Stimulated activated CD4-positive, alpha-beta T cell treated with anti-CD3 and anti-CD28 coated beads, Interleukin-4, amount 100 ng/mL, for 1 hour (primary cell): Measurements from ENCODE around the gene LIPN.
A peak's percentile ranks its signal among the peaks of the same experiment; 100 is the strongest.
"Not testable (repeated sequence)": the region's sequence is repeated elsewhere in the genome, so short reads cannot be mapped to it uniquely, and the experiment has no call there.

ENCODE experiments used
- DNase-seq: peaks from one replicate; pipeline ENCODE4 v3.0.0-alpha.2; 2020

The LIPN gene

DNA sequence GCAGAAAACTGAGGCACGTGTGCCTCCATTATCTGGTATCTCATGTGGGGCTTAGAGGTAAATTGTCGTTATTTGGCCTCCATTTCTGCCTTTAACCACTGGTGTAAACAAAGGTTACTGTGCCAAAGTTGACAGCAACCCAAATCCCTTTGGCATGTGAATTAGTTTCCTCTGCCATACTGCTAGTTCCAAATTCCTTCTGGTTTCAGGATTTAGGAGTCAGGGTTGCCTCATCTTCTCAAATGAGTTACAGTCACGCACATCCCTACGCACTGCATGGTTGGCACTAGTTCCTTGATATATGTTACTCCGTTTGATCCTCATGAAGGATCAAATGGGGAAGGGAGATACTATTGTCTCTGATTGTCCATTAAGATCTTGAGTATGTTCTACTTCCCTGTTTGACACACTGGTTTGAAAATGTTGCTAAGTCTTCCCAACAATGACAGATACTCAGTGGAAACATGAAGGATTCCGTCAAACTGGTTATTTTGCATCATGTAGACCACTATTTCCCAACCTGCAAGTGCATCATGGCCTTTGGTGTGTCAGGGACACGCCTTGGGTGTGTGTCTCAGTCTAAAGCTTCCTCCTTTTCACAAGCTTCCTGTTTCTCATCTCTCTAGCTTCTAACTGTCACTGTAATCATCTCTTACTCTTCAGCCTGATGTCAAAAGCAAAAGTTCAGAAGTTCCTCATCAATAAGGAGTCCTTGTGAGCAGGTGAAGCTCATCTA is at the start of gene LIPN:
Gene LIPN (plus strand): TSS at position 655 of the 736 bp plus-strand sequence. CDS start 1,386 bp downstream, outside the sequence.
- DNase-seq, result no peak

GRCh38 chr10:88715517-88715916 is 44.3 kb upstream of the LIPN start:
- DNase-seq, result no peak

- no peak for DNase-seq
These were observed 38.4 kb upstream of the LIPN start for GRCh38 chr10:88721392-88721791.

DNA sequence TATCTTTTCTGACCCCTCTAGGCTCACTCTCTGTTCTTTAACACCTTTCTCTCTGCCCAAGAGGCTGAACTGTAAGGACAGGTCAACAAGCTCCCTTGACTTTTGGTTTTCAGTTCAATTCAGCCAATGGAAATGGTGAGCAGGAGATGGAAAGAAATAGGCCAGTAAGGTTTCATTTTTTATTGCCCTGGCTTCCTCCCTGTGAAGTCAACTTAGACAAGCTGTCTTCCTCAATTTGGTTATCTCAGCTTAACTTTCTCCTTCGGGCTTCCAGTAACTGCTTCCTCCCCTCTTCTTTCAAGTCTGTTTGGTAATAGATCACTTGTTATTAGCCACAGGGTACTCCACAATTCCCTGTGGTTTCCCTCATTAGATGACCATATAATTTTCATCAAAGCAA is 34.0 kb upstream of the LIPN start:
- DNase-seq, result no peak

DNA sequence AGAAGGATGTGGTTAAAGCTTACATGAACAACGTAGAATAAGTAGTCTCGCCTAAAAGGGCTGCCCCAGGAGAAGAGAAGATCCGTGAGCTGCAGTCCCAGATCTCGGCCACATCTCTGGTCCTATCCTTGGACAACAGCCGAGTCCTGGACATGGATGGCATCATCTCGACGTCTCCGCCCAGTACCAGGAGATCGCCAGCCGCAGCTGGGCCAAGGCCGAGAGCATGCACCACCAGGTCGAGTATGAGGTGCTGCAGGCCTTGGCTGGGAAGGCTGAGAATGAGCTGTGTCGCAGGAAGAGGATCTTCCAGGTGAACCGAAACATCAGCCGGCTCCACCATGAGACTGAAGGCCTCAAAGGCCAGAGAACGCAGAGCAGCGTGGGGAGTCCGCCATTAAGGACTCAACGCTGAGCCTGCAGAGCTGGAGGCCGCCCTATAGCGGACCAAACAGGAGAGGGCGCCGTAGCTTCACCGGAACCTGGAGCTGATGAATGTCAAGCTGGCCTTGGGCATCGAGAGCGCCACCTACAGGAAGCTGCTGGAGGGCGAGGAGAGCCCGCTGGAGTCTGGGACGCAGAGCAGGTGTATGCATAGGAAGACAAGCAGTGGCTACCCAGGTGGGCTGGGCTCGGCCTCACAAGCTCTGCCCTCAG is 31.6 kb upstream of the LIPN start:
- peak; percentile 23 for DNase-seq

GRCh38 chr10:88730864-88731263 is 29.0 kb upstream of the LIPN start:
- no peak for DNase-seq

GRCh38 chr10:88731296-88731695 is 28.5 kb upstream of the LIPN start:
- no peak for DNase-seq

GRCh38 chr10:88733215-88733614 is 26.6 kb upstream of the LIPN start:
- DNase-seq, result no peak

- no peak for DNase-seq
These were observed 24.2 kb upstream of the LIPN start for GRCh38 chr10:88735661-88736060.

GRCh38 chr10:88741921-88742320 is 17.9 kb upstream of the LIPN start:
- not testable (repeated sequence) for DNase-seq

GRCh38 chr10:88742448-88742847 is 17.4 kb upstream of the LIPN start:
- no peak for DNase-seq

GRCh38 chr10:88744002-88744401 is 15.8 kb upstream of the LIPN start:
- DNase-seq, result no peak

DNA sequence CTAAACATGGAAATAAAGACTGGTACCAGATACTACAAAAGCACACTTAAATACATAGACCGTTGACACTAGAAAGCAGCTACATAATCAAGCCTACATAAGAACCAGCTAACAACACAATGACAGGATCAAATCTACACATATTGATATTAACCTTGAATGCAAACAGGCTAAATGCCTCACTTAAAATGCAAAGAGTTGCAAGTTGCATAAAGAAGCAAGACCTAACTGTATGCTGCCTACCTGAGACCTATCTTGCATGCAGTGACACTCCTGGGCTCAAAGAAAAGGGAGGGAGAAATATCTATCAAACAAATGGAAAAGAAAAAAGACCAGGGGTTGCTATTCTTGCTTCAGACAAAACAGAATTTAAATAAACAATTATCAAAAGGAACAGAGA is 14.2 kb upstream of the LIPN start:
- DNase-seq, result no peak

DNA sequence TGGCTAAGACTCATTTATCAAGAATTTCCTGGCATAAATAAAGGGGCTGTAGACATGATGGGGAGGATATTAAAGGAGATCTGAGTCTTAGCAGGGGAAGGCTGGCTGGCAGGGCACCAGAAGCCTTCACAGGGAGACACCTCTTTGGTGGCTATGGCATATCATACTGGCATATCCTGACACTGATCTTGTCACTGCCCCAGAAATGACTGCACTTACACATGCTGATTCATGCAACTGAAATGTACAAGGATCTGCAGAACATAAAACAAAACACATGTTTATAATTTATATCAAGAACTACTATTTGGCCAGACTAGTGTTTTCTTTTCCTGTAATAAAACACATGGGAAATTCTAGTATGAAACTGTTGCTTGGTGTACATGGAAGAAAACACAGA is 5.5 kb upstream of the LIPN start:
- DNase-seq, result no peak

- no peak for DNase-seq
These were observed 4.1 kb upstream of the LIPN start for GRCh38 chr10:88755753-88756152.

GRCh38 chr10:88756660-88757059 is 3.2 kb upstream of the LIPN start:
- no peak for DNase-seq

DNA sequence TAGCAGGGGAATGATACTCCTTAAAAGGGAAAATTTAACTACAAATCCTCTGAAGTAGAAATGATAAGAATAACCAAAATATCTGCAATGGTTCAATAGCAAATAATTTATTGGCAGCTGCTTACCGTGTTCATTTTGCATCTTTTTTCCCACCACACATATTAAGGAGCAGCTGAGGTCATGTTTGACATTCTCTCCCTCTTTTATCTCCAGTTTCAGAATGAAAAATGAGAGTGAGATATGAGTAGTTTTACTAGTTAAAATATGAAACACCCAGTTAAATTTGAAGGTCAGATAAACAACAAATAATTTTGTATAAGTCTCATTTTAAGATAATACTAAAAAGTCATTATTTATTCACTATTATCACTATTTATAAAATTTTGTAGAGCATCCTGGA is 3.1 kb downstream of the LIPN start:
- no peak for DNase-seq

- DNase-seq, result no peak
These were observed 3.6 kb downstream of the LIPN start for GRCh38 chr10:88763441-88763840.

GRCh38 chr10:88764110-88764509 is 4.3 kb downstream of the LIPN start:
- DNase-seq, result no peak

GRCh38 chr10:88765816-88766215 is 6.0 kb downstream of the LIPN start:
- no peak for DNase-seq

GRCh38 chr10:88769384-88769783 is 9.6 kb downstream of the LIPN start:
- no peak for DNase-seq

GRCh38 chr10:88781206-88781605 is 21.4 kb downstream of the LIPN start:
- DNase-seq, result no peak

- no peak for DNase-seq
These were observed 22.4 kb downstream of the LIPN start for GRCh38 chr10:88782222-88782621.

DNA sequence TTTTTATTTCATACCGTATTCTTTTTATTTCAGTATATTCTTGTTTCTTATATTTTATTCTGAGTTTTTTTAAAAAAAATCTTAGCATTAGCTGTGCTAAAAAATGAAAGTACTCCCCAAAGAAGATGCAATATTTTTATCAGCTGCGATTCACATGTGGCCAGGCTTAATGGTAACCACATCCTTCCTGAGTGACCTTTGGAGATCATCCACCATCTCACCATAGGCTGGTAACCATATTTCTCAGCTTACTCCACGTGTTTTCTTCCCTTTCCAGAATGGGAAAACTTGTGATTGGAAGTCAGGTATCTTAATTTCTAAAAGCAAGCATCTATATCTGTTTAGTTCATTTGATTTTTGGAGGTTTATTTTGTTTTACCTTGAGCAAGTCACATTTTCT is 23.9 kb downstream of the LIPN start:
- DNase-seq, result no peak
